GM23338 (cell line): ENCODE data around the gene CIPC. TPM values are rescaled to one million over a fixed set of nuclear protein-coding genes. Genes with fewer than 3 reads are reported as not detected.

ENCODE experiments used
- ATAC-seq: fragments of 200-7000 bp; cut with Tn5 transposase; 3 replicates; pipeline ENCODE4 v1.9.1; 2020
- DNase-seq: peaks from one replicate; pipeline ENCODE4 v3.0.0-alpha.2; 2015; ENCODE audit warnings: low spot score
- H2AFZ ChIP-seq: fragments of 200-600 bp; sonication (generic); 2 replicates; pipeline ENCODE4 v1.8.0; 2016; ENCODE audit warnings: antibody characterized with exemption, mild to moderate bottlenecking, moderate library complexity
- H3F3A ChIP-seq: fragments of 200-600 bp; sonication (generic); replicated peaks from 2 replicates; pipeline ENCODE4 v1.8.0; 2017; ENCODE audit warnings: antibody characterized with exemption, mixed run types, low read depth
- H3K27ac ChIP-seq: fragments of 200-600 bp; sonication (generic); 2 replicates; pipeline ENCODE4 v1.6.1; 2016; ENCODE audit warnings: low read depth
- H3K27me3 ChIP-seq: fragments of 200-600 bp; sonication (generic); 2 replicates; pipeline ENCODE4 v1.8.0; 2016; ENCODE audit warnings: mild to moderate bottlenecking, mixed run types, moderate library complexity; ENCODE audit not compliant: insufficient read depth
- H3K36me3 ChIP-seq: fragments of 200-600 bp; sonication (generic); 2 replicates; pipeline ENCODE4 v1.8.0; 2016; ENCODE audit warnings: mild to moderate bottlenecking; ENCODE audit not compliant: insufficient read depth
- H3K4me1 ChIP-seq: fragments of 200-600 bp; sonication (generic); 2 replicates; pipeline ENCODE4 v1.8.0; 2016; ENCODE audit warnings: mild to moderate bottlenecking, moderate library complexity; ENCODE audit not compliant: insufficient read depth
- H3K4me2 ChIP-seq: fragments of 200-600 bp; sonication (generic); 2 replicates; pipeline ENCODE4 v1.7.1; 2017; ENCODE audit warnings: mixed run types
- H3K4me3 ChIP-seq: fragments of 200-600 bp; sonication (generic); 2 replicates; pipeline ENCODE4 v1.6.1; 2016; ENCODE audit warnings: mixed run types
- H3K79me2 ChIP-seq: fragments of 200-600 bp; sonication (generic); replicated peaks from 2 replicates; pipeline ENCODE4 v1.8.0; 2017; ENCODE audit warnings: mild to moderate bottlenecking; ENCODE audit not compliant: insufficient read depth
- H3K9me2 ChIP-seq: fragments of 200-600 bp; sonication (generic); 2 replicates; pipeline ENCODE4 v1.8.0; 2017; ENCODE audit not compliant: insufficient read depth
- H4K20me1 ChIP-seq: fragments of 200-600 bp; sonication (generic); replicated peaks from 2 replicates; pipeline ENCODE4 v1.8.0; 2017; ENCODE audit warnings: mild to moderate bottlenecking; ENCODE audit not compliant: insufficient read depth
- H3K27ac Mint-ChIP-seq: 2 replicates; pipeline ENCODE4 v1.8.0; 2020; ENCODE audit warnings: inconsistent platforms, mild to moderate bottlenecking, moderate library complexity, mixed read lengths
- H3K27me3 Mint-ChIP-seq: 3 replicates; pipeline ENCODE4 v1.8.0; 2022; ENCODE audit warnings: low read depth, mild to moderate bottlenecking, moderate library complexity, mixed read lengths, inconsistent platforms; ENCODE audit not compliant: insufficient read depth, poor library complexity
- H3K36me3 Mint-ChIP-seq: 3 replicates; pipeline ENCODE4 v1.8.0; 2021; ENCODE audit warnings: low read depth, mild to moderate bottlenecking, inconsistent platforms, moderate library complexity, mixed read lengths
- H3K4me1 Mint-ChIP-seq: 3 replicates; pipeline ENCODE4 v1.8.0; 2020; ENCODE audit warnings: mild to moderate bottlenecking, inconsistent platforms, mixed read lengths
- H3K4me3 Mint-ChIP-seq: 3 replicates; pipeline ENCODE4 v1.8.0; 2021; ENCODE audit warnings: moderate library complexity, mild to moderate bottlenecking, inconsistent platforms, mixed read lengths
- H3K9me3 Mint-ChIP-seq: 3 replicates; pipeline ENCODE4 v1.8.0; 2020; ENCODE audit warnings: moderate library complexity, mild to moderate bottlenecking, inconsistent platforms, mixed read lengths
- CREB1 ChIP-seq: fragments of 250-450 bp; sonication (Bioruptor Pico); IDR thresholded peaks from 2 replicates; pipeline ENCODE4 v1.5.0; 2020; ENCODE audit warnings: low read depth, mild to moderate bottlenecking, moderate library complexity
- CTCF ChIP-seq, 2 experiments: fragments of 200-600 bp in 1 of 2; sonication (generic) in 1 of 2; conservative IDR thresholded peaks; 2 replicates each; pipeline versions ENCODE4 v1.5.1 to v1.6.1; 2016 to 2017; ENCODE audit warnings: antibody characterized with exemption in 2 of 2, low read depth in 2 of 2, mild to moderate bottlenecking in 2 of 2, moderate library complexity in 1 of 2
- ETS1 ChIP-seq: IDR thresholded peaks from 2 replicates; pipeline ENCODE4 v1.6.1; 2016; ENCODE audit warnings: antibody characterized with exemption
- EZH2 ChIP-seq: fragments of 200-600 bp; sonication (generic); IDR thresholded peaks from one replicate; pipeline ENCODE4 v1.8.0; 2017; ENCODE audit warnings: antibody characterized with exemption, mild to moderate bottlenecking, low read depth; ENCODE audit not compliant: unreplicated experiment
- JUNB ChIP-seq: IDR thresholded peaks from one replicate; pipeline ENCODE4 v1.6.1; 2016; ENCODE audit warnings: antibody characterized with exemption; ENCODE audit not compliant: unreplicated experiment
- NANOG ChIP-seq: IDR thresholded peaks from 2 replicates; pipeline ENCODE4 v1.6.1; 2016; ENCODE audit warnings: antibody characterized with exemption, borderline replicate concordance
- POLR2AphosphoS5 ChIP-seq: IDR thresholded peaks from 2 replicates; pipeline ENCODE4 v1.6.1; 2016; ENCODE audit warnings: antibody characterized with exemption, low read depth
- STAT1 ChIP-seq: IDR thresholded peaks from one replicate; pipeline ENCODE4 v1.6.1; 2016; ENCODE audit warnings: antibody characterized with exemption; ENCODE audit not compliant: unreplicated experiment
- ZNF114 ChIP-seq: fragments of 250-450 bp; sonication (Bioruptor Pico); IDR thresholded peaks from 2 replicates; pipeline ENCODE4 v1.5.0; 2020; ENCODE audit warnings: mild to moderate bottlenecking, moderate library complexity
- polyA plus RNA-seq: library from polyadenylated mRNA; unstranded; fragments of >200 nt; fragmentation: Nextera tagmentation; extraction: Ambion mirVana; gene quantifications from 2 replicates; pipeline ENCODE4 v1.2.1, GENCODE V29; 2016
- total RNA-seq: library from RNA; depleted of rRNA; stranded (reverse); fragments of >200 nt; shearing (Covaris generic); gene quantifications from 2 replicates; pipeline ENCODE4 v1.2.3, GENCODE V29; 2014
- TF ChIP-seq, protein P1 (sequence below): IDR thresholded peaks from one replicate; pipeline ENCODE4 v1.6.1; 2018; ENCODE audit warnings: antibody characterized with exemption; ENCODE audit not compliant: unreplicated experiment

The CIPC gene
- total and polyA plus RNA-seq, 2 experiments from 2014 or later, result 8.1 to 36.9 TPM

DNA sequence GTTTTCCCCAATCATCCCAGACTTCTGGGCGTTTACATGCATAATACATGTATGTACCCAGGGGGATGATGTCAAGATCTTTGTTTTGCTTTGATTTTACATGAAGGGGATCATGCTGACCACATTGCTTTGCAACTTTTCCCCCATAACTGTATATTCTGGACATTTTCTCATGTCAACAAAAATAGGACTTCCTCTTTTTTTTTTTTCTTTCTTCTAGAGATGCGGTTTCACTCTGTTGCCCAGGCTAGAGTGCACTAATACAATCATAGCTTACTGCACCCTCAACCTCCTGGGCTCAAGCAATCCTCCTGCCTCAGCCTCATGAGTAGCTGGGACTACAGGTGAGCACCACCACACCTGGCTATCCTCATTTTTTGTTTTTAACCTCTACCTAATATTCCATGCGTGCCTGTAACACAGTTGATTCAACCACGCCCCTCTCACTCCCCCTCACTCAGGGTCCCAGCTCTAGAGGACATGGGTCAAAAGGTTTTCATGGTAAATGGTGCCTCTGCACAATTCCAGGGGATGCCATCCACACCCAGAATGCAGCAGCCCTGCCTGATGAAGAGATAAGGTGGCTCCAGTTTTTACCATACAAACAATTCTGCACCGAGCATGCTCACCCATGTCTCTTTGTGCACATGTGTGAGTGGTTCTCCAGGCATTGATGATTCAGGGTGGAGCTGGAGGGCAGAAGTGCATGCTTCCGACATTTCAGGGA is 32.0 kb upstream of the CIPC start (continued):
- TF ChIP-seq, protein P1, sequence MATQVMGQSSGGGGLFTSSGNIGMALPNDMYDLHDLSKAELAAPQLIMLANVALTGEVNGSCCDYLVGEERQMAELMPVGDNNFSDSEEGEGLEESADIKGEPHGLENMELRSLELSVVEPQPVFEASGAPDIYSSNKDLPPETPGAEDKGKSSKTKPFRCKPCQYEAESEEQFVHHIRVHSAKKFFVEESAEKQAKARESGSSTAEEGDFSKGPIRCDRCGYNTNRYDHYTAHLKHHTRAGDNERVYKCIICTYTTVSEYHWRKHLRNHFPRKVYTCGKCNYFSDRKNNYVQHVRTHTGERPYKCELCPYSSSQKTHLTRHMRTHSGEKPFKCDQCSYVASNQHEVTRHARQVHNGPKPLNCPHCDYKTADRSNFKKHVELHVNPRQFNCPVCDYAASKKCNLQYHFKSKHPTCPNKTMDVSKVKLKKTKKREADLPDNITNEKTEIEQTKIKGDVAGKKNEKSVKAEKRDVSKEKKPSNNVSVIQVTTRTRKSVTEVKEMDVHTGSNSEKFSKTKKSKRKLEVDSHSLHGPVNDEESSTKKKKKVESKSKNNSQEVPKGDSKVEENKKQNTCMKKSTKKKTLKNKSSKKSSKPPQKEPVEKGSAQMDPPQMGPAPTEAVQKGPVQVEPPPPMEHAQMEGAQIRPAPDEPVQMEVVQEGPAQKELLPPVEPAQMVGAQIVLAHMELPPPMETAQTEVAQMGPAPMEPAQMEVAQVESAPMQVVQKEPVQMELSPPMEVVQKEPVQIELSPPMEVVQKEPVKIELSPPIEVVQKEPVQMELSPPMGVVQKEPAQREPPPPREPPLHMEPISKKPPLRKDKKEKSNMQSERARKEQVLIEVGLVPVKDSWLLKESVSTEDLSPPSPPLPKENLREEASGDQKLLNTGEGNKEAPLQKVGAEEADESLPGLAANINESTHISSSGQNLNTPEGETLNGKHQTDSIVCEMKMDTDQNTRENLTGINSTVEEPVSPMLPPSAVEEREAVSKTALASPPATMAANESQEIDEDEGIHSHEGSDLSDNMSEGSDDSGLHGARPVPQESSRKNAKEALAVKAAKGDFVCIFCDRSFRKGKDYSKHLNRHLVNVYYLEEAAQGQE, result no peak
- no peak for TF ChIP-seq ETS1

DNA sequence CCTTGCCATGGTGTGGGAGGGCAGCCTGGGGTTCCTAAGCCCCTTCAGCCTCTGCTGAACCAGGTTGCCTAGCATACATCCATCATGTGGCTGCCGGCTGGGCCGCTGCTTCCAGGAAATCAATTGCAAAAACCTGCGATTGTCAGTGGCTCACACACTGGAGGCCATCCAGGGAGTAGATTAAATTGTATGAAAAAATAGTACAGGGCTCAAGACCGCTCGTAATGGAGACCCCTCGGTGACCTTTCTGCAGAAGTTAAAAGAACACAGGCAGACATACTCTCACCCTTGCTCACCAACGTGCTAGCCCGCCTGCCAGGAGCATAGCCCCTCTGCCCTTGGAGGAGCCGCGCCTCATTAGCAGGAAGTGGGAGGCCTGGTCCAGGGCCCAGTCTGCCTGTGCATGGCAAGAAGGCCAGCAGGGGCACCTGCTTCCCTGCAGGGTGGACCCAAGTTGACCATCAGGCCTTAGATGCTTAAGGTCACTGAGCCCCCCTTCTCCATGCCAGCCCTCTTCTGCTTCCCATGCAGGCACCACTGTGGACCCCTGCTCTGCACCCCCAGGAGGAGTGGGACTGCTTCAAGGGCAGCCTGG is 31.4 kb upstream of the CIPC start:
- H3K27me3 ChIP-seq, result no peaks in the 10 kb centered on the region
- ATAC-seq (no peak), DNase-seq (no peak)
- Mint-ChIP-seq H3K4me3 (no peak overlapping the region), H3K9me3 (no peaks in the 10 kb centered on the region), H3K36me3 (no peaks in the 10 kb centered on the region), H3K4me1 (peaks cover 18% of the 10 kb centered on the region), H3K27ac (no peak overlapping the region), H3K27me3 (peaks cover 9% of the 10 kb centered on the region)
- H3K27ac ChIP-seq, result no peak overlapping the region
- no peaks in the 10 kb centered on the region for H3K36me3 ChIP-seq
- H4K20me1 ChIP-seq, result no peaks in the 10 kb centered on the region
- no peak overlapping the region for H3K4me2 ChIP-seq
- peaks cover 2% of the 10 kb centered on the region; the same call in 1 of the 2 replicates for H3K4me1 ChIP-seq
- no peak overlapping the region; the same call in 1 of the 2 replicates for H2AFZ ChIP-seq
- peaks cover 3% of the 10 kb centered on the region; the same call in 1 of the 2 replicates for H3F3A ChIP-seq
- H3K9me2 ChIP-seq, result no peaks in the 10 kb centered on the region
- no peak overlapping the region for H3K4me3 ChIP-seq
- no peaks in the 10 kb centered on the region for H3K79me2 ChIP-seq
- TF ChIP-seq POLR2AphosphoS5 (no peak), CTCF (conservative IDR thresholded peaks at IDR 0.05; ENCODE audit: low read depth in 2 of 2) (no peak), STAT1 (no peak), ZNF114 (CRISPR knock-in tag) (no peak), CREB1 (CRISPR knock-in tag) (no peak), JUNB (no peak), EZH2 (no peak), NANOG (no peak)
- TF ChIP-seq, protein P1, result no peak
